Vagina (tissue), 2 donors: Measurements from ENCODE around the gene GAD1. TPM values are rescaled to one million over a fixed set of nuclear protein-coding genes. Genes with fewer than 3 reads are reported as not detected.

Experiments
- DNase-seq, 2 donors: peaks; one replicate each; pipeline ENCODE4 v3.0.0-alpha.2; 2017; ENCODE audit errors: extremely low spot score in 2 of 2
- H3K27ac ChIP-seq: fragments of 200-600 bp; sonication (generic); one replicate; pipeline ENCODE4 v1.5.1; 2019
- H3K27me3 ChIP-seq: fragments of 200-600 bp; sonication (generic); one replicate; pipeline ENCODE4 v1.5.1; 2019
- H3K36me3 ChIP-seq, 2 donors: fragments of 200-600 bp; sonication (generic); one replicate each; pipeline ENCODE4 v1.5.1; 2017 to 2019
- H3K4me1 ChIP-seq: fragments of 200-600 bp; sonication (generic); one replicate; pipeline ENCODE4 v1.5.1; 2019
- H3K4me3 ChIP-seq, 2 donors: fragments of 200-600 bp; sonication (generic); 1 replicate in 1 of 2; 2 replicates in 1 of 2; pipeline ENCODE4 v1.5.1; 2016 to 2019
- H3K9me3 ChIP-seq: fragments of 200-600 bp; sonication (generic); one replicate; pipeline ENCODE4 v1.5.1; 2019
- POLR2A ChIP-seq, 2 donors: fragments of 450-650 bp; IDR thresholded peaks; one replicate each; pipeline ENCODE4 v1.6.1; 2017; ENCODE audit warnings: antibody characterized with exemption in 2 of 2, mild to moderate bottlenecking in 2 of 2, moderate library complexity in 2 of 2
- POLR2AphosphoS5 ChIP-seq, 2 donors: sonication (generic); formaldehyde crosslinking; IDR thresholded peaks; one replicate each; pipeline ENCODE4 v1.9.0; 2017; ENCODE audit warnings: antibody characterized with exemption in 2 of 2, mild to moderate bottlenecking in 2 of 2, low read depth in 1 of 2; ENCODE audit not compliant: insufficient read depth in 1 of 2
- intact Hi-C: fragments of 100-400 bp; cut with DNase I; formaldehyde crosslinking; loops from one replicate; pipeline ENCODE4 v1.15.1; 2023
- total RNA-seq: library from RNA; depleted of rRNA; stranded (reverse); fragments of >200 nt; gene quantifications from one replicate; pipeline ENCODE4 v1.2.3, GENCODE V29; 2016
- TF ChIP-seq, protein P1 (sequence below), 3 experiments: fragments of 450-650 bp in 2 of 3; fragments of 200-600 bp in 1 of 3; sonication (generic) in 1 of 3; IDR thresholded peaks; one replicate each; pipeline ENCODE4 v1.5.1; 2017 to 2019; ENCODE audit warnings: antibody characterized with exemption in 3 of 3, mild to moderate bottlenecking in 2 of 3, moderate library complexity in 2 of 3

Gene GAD1
- total RNA-seq, 1 donor from 2014 or later = not detected

DNA sequence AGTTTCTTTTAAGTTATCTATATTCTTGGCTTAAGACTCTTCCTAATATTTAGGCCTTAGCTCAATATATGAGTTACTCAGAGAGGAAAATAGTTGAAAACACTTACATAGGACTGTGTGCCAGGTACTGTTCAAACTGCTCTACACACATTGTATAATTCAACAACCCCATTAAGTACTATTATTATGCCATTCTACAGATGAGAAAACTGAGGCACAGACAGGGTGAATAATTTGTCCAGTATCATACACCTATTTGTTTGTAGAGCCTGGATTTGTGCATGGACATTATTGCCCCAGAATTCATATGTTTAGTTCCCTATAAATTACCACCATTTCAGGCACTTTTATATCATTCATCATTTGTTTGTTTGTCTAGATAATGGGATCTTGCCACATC is 17.7 kb upstream of the GAD1 start:
- H3K4me3 ChIP-seq = no peak overlapping the region
- no peaks in the 10 kb centered on the region for H3K9me3 ChIP-seq
- DNase-seq = no peak
- no peak overlapping the region for H3K27ac ChIP-seq
- intact Hi-C loops = no loop called here
- no peaks in the 10 kb centered on the region for H3K4me1 ChIP-seq
- no peaks in the 10 kb centered on the region for H3K27me3 ChIP-seq
- H3K36me3 ChIP-seq = no peaks in the 10 kb centered on the region
- TF ChIP-seq POLR2AphosphoS5 (IDR thresholded peaks at IDR 0.05; ENCODE audit: insufficient read depth in 1 of 2, low read depth in 1 of 2) = no peak
- TF ChIP-seq, protein P1, sequence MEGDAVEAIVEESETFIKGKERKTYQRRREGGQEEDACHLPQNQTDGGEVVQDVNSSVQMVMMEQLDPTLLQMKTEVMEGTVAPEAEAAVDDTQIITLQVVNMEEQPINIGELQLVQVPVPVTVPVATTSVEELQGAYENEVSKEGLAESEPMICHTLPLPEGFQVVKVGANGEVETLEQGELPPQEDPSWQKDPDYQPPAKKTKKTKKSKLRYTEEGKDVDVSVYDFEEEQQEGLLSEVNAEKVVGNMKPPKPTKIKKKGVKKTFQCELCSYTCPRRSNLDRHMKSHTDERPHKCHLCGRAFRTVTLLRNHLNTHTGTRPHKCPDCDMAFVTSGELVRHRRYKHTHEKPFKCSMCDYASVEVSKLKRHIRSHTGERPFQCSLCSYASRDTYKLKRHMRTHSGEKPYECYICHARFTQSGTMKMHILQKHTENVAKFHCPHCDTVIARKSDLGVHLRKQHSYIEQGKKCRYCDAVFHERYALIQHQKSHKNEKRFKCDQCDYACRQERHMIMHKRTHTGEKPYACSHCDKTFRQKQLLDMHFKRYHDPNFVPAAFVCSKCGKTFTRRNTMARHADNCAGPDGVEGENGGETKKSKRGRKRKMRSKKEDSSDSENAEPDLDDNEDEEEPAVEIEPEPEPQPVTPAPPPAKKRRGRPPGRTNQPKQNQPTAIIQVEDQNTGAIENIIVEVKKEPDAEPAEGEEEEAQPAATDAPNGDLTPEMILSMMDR (IDR thresholded peaks at IDR 0.05) = no peak
- no peak for TF ChIP-seq POLR2A (IDR thresholded peaks at IDR 0.05)

DNA sequence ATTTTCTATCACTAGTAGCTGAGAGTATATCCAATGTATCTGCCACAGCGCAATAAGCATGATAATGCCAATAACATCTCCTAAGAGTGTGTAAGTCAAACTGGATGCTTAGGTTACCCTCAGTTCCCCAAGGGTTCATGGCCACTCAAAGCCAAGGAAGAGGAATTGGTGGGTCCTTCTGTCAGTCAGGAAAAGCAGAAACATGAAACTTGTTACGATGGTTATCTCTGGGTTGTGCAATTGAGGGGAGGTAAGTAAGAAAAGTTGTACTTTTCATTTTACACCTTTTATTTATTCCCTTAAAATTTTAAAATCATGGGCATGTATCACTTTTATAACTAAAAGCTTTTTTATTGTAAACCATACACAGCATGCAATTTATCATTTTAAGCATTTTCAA is 10.1 kb upstream of the GAD1 start:
- Histone ChIP-seq H3K4me3 (no peak overlapping the region), H3K4me1 (no peaks in the 10 kb centered on the region), H3K9me3 (no peaks in the 10 kb centered on the region), H3K27ac (no peak overlapping the region), H3K27me3 (no peaks in the 10 kb centered on the region), H3K36me3 (no peaks in the 10 kb centered on the region)
- no peak for DNase-seq
- intact Hi-C loops = no loop called here
- TF ChIP-seq POLR2AphosphoS5 (IDR thresholded peaks at IDR 0.05; ENCODE audit: insufficient read depth in 1 of 2, low read depth in 1 of 2) (no peak), POLR2A (IDR thresholded peaks at IDR 0.05) (no peak)
- TF ChIP-seq, protein P1 (IDR thresholded peaks at IDR 0.05) = no peak

GRCh38 chr2:170812710-170813600 is 3.7 kb upstream of the GAD1 start:
- intact Hi-C loops = loop anchor here (5.0 to 10.0 kb wide), 4 partner anchors 98 to 576 kb away; partner anchors contain the start of gene SP5
- Histone ChIP-seq H3K9me3 (no peaks in the 10 kb centered on the region), H3K27me3 (peaks cover 33% of the 10 kb centered on the region), H3K27ac (no peak overlapping the region), H3K4me3 (no peak overlapping the region), H3K4me1 (peaks cover 38% of the 10 kb centered on the region), H3K36me3 (no peaks in the 10 kb centered on the region)
- TF ChIP-seq, protein P1 (IDR thresholded peaks at IDR 0.05) = peak; percentile 51 to 71 (median 59)
- no peak for TF ChIP-seq POLR2AphosphoS5 (IDR thresholded peaks at IDR 0.05; ENCODE audit: insufficient read depth in 1 of 2, low read depth in 1 of 2)
- no peak for DNase-seq

- Histone ChIP-seq H3K4me1 (peaks cover 47% of the 10 kb centered on the region), H3K9me3 (no peaks in the 10 kb centered on the region), H3K27ac (no peak overlapping the region), H3K4me3 (no peak overlapping the region), H3K36me3 (no peaks in the 10 kb centered on the region), H3K27me3 (peaks cover 41% of the 10 kb centered on the region)
- DNase-seq = no peak
- intact Hi-C loops = loop anchor here (5.0 to 10.0 kb wide), 4 partner anchors 99 to 577 kb away; partner anchors contain the start of gene SP5
- TF ChIP-seq POLR2A (IDR thresholded peaks at IDR 0.05) (no peak), POLR2AphosphoS5 (IDR thresholded peaks at IDR 0.05; ENCODE audit: insufficient read depth in 1 of 2, low read depth in 1 of 2) (no peak)
- TF ChIP-seq, protein P1 (IDR thresholded peaks at IDR 0.05) = no peak
These were observed 2.8 kb upstream of the GAD1 start for GRCh38 chr2:170813611-170814532.
